ENCODE measurements around the gene RNPEPL1.
A peak's percentile ranks its signal among the peaks of the same experiment; 100 is the strongest.

The RNPEPL1 gene

GRCh38 chr2:240565333-240566202 lies 2.7 kb upstream of the RNPEPL1 start:
- no peak for DNase-seq

- DNase-seq, result no peak
Measured at GRCh38 chr2:240566203-240567136, 1.8 kb upstream of the RNPEPL1 start.

GRCh38 chr2:240567137-240567871 lies 980 bp upstream of the RNPEPL1 start:
- DNase-seq, result no peak

- DNase-seq, result peak; percentile 21
Measured at GRCh38 chr2:240568678-240569522, 616 bp downstream of the RNPEPL1 start.

GRCh38 chr2:240569523-240569997 lies 1.3 kb downstream of the RNPEPL1 start:
- no peak for DNase-seq

GRCh38 chr2:240569998-240570530 lies 1.8 kb downstream of the RNPEPL1 start:
- DNase-seq, result no peak

GRCh38 chr2:240570531-240571313 lies 2.4 kb downstream of the RNPEPL1 start:
- no peak for DNase-seq

- no peak for DNase-seq
Measured at GRCh38 chr2:240571314-240571973, 3.2 kb downstream of the RNPEPL1 start.

- no peak for DNase-seq
Measured at GRCh38 chr2:240572141-240573031, 4.1 kb downstream of the RNPEPL1 start.

GRCh38 chr2:240573071-240573515 lies 4.8 kb downstream of the RNPEPL1 start:
- DNase-seq, result no peak

GRCh38 chr2:240573516-240574385 lies 5.5 kb downstream of the RNPEPL1 start:
- DNase-seq, result no peak

- no peak for DNase-seq
Measured at GRCh38 chr2:240574386-240575100, 6.3 kb downstream of the RNPEPL1 start.

- DNase-seq, result no peak
Measured at GRCh38 chr2:240575101-240575965, 7.0 kb downstream of the RNPEPL1 start.

GRCh38 chr2:240576036-240576435 lies 7.8 kb downstream of the RNPEPL1 start:
- no peak for DNase-seq

- DNase-seq, result no peak
Measured at GRCh38 chr2:240576436-240577205, 8.3 kb downstream of the RNPEPL1 start.

Measured in NCI-H446 treated with DMSO at 0.1 percent for 48 hours (cell line).